ENCODE measurements around the gene IFT172. TPM values are rescaled to one million over a fixed set of nuclear protein-coding genes. Genes with fewer than 3 reads are reported as not detected.
A peak's percentile ranks its signal among the peaks of the same experiment; 100 is the strongest.

IFT172 gene
- polyA plus RNA-seq, 2 of the 4 experiments (the other 2 are of a cell fraction): 14.0 to 21.6 TPM

DNA sequence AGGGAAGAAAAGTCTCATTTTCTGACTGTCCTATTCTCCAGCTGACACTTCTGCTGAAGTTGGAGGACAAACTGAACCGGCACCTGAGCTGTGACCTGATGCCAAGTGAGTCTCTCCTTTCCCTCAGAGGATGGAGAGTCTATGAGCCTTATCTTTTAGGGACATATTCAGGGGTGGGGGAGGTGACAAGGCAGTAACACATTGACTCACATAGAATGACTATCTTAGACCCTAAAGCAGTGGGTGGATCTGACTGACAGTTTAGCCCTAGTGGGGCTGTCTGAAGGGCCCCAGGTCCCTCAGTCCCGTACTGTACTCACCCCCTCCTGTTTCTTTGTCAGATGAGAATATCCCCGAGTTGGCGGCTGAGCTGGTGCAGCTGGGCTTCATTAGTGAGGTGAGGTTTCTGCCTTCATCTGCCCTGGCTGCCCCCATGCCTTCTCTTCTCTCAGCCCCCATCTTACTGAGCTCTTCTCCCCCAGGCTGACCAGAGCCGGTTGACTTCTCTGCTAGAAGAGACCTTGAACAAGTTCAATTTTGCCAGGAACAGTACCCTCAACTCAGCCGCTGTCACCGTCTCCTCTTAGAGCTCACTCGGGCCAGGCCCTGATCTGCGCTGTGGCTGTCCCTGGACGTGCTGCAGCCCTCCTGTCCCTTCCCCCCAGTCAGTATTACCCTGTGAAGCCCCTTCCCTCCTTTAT is 48.2 kb downstream of the IFT172 start:
- WGBS (ENCODE audit: missing lambda C conversion rate): 89% methylated on average over 10 of the region's 10 CpGs
- Histone ChIP-seq H3K4me1 (no peaks in the 10 kb centered on the region), H3K27ac (no peak overlapping the region), H3K9me3 (no peaks in the 10 kb centered on the region), H3K4me3 (no peak overlapping the region), H3K4me2 (no peak overlapping the region)
- ATAC-seq (peak; percentile 8 to 10; a peak in 2 of 6 replicates), DNase-seq (ENCODE audit: low read depth in 1 of 2, low spot score in 1 of 2) (no peak), FAIRE-seq (no peak)
- POLR2A ChIA-PET: no interaction called here
- CTCF ChIA-PET: interaction anchor here (0.9 to 1.1 kb wide), 3 partner anchors 9 to 32 kb away, joined by 3 read pairs; partner anchors contain the start of gene PPM1G
- no peak for TF ChIP-seq ATOH8 (CRISPR knock-in tag; IDR thresholded peaks at IDR 0.05; ENCODE audit: low read depth)
- no peak for TF ChIP-seq HOXB5 (CRISPR knock-in tag; IDR thresholded peaks at IDR 0.05)
- TF ChIP-seq SREBF2 (IDR thresholded peaks at IDR 0.05): no peak
- TF ChIP-seq, protein P1, sequence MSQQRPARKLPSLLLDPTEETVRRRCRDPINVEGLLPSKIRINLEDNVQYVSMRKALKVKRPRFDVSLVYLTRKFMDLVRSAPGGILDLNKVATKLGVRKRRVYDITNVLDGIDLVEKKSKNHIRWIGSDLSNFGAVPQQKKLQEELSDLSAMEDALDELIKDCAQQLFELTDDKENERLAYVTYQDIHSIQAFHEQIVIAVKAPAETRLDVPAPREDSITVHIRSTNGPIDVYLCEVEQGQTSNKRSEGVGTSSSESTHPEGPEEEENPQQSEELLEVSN (IDR thresholded peaks at IDR 0.05; ENCODE audit: borderline replicate concordance, low read depth): no peak
- TF ChIP-seq MAZ (IDR thresholded peaks at IDR 0.05; ENCODE audit: borderline replicate concordance, low read depth, low read length): no peak
- no peak for TF ChIP-seq NFE2L2 (conservative IDR thresholded peaks at IDR 0.05; ENCODE audit: low read length)
- TF ChIP-seq CBX8 (IDR thresholded peaks at IDR 0.05): no peak
- TF ChIP-seq, protein P2, sequence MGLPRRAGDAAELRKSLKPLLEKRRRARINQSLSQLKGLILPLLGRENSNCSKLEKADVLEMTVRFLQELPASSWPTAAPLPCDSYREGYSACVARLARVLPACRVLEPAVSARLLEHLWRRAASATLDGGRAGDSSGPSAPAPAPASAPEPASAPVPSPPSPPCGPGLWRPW (IDR thresholded peaks at IDR 0.05): no peak
- TF ChIP-seq CHD2 (IDR thresholded peaks at IDR 0.05; ENCODE audit: low read length, partially characterized antibody): no peak
- no peak for TF ChIP-seq GATA3 (IDR thresholded peaks at IDR 0.05; ENCODE audit: borderline replicate concordance)
- no peak for TF ChIP-seq KDM5A (IDR thresholded peaks at IDR 0.05)
- TF ChIP-seq MAX (IDR thresholded peaks at IDR 0.05): no peak
- TF ChIP-seq HOXA7 (CRISPR knock-in tag; IDR thresholded peaks at IDR 0.05): no peak
- TF ChIP-seq, protein P3, sequence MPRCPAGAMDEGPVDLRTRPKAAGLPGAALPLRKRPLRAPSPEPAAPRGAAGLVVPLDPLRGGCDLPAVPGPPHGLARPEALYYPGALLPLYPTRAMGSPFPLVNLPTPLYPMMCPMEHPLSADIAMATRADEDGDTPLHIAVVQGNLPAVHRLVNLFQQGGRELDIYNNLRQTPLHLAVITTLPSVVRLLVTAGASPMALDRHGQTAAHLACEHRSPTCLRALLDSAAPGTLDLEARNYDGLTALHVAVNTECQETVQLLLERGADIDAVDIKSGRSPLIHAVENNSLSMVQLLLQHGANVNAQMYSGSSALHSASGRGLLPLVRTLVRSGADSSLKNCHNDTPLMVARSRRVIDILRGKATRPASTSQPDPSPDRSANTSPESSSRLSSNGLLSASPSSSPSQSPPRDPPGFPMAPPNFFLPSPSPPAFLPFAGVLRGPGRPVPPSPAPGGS (IDR thresholded peaks at IDR 0.05): no peak
- TF ChIP-seq HOXB13 (CRISPR knock-in tag; IDR thresholded peaks at IDR 0.05; ENCODE audit: low read depth): no peak
- TF ChIP-seq POLR2AphosphoS2 (conservative IDR thresholded peaks at IDR 0.05; ENCODE audit: low read length): no peak
- TF ChIP-seq ZNF302 (CRISPR knock-in tag; IDR thresholded peaks at IDR 0.05): no peak

- CTCF ChIA-PET: interaction anchor here (1.2 kb wide), 1 partner anchor 248 kb away, joined by 3 read pairs; no protein-coding TSS in a partner anchor
- Histone ChIP-seq H3K4me3 (no peak overlapping the region), H3K4me2 (no peak overlapping the region), H3K27ac (no peak overlapping the region), H3K9me3 (no peaks in the 10 kb centered on the region), H3K4me1 (peaks cover 10% of the 10 kb centered on the region)
- DNase-seq (ENCODE audit: low read depth in 1 of 2, low spot score in 1 of 2) (no peak), ATAC-seq (no peak), FAIRE-seq (no peak)
- 90% methylated on average over 6 of the region's 6 CpGs for WGBS (ENCODE audit: missing lambda C conversion rate)
- POLR2A ChIA-PET: interaction anchor here (0.6 kb wide), 1 partner anchor 569 kb away, joined by 6 read pairs; no protein-coding TSS in a partner anchor
- no peak for TF ChIP-seq NFE2L2 (conservative IDR thresholded peaks at IDR 0.05; ENCODE audit: low read length)
- no peak for TF ChIP-seq HMGXB4 (CRISPR knock-in tag; IDR thresholded peaks at IDR 0.05; ENCODE audit: borderline replicate concordance)
- no peak for TF ChIP-seq TFCP2L1 (CRISPR knock-in tag; IDR thresholded peaks at IDR 0.05)
- no peak for TF ChIP-seq RCOR1 (IDR thresholded peaks at IDR 0.05; ENCODE audit: low read depth, low read length)
- TF ChIP-seq PHF8 (IDR thresholded peaks at IDR 0.05; ENCODE audit: borderline replicate concordance, low read depth): no peak
- no peak for TF ChIP-seq NR3C1 (IDR thresholded peaks at IDR 0.05)
- TF ChIP-seq EHF (CRISPR knock-in tag; IDR thresholded peaks at IDR 0.05): no peak
- no peak for TF ChIP-seq MAFK (IDR thresholded peaks at IDR 0.05; ENCODE audit: partially characterized antibody)
- no peak for TF ChIP-seq RNF2 (IDR thresholded peaks at IDR 0.05; ENCODE audit: borderline replicate concordance, low read depth)
- TF ChIP-seq, protein P4, sequence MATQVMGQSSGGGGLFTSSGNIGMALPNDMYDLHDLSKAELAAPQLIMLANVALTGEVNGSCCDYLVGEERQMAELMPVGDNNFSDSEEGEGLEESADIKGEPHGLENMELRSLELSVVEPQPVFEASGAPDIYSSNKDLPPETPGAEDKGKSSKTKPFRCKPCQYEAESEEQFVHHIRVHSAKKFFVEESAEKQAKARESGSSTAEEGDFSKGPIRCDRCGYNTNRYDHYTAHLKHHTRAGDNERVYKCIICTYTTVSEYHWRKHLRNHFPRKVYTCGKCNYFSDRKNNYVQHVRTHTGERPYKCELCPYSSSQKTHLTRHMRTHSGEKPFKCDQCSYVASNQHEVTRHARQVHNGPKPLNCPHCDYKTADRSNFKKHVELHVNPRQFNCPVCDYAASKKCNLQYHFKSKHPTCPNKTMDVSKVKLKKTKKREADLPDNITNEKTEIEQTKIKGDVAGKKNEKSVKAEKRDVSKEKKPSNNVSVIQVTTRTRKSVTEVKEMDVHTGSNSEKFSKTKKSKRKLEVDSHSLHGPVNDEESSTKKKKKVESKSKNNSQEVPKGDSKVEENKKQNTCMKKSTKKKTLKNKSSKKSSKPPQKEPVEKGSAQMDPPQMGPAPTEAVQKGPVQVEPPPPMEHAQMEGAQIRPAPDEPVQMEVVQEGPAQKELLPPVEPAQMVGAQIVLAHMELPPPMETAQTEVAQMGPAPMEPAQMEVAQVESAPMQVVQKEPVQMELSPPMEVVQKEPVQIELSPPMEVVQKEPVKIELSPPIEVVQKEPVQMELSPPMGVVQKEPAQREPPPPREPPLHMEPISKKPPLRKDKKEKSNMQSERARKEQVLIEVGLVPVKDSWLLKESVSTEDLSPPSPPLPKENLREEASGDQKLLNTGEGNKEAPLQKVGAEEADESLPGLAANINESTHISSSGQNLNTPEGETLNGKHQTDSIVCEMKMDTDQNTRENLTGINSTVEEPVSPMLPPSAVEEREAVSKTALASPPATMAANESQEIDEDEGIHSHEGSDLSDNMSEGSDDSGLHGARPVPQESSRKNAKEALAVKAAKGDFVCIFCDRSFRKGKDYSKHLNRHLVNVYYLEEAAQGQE (IDR thresholded peaks at IDR 0.05): no peak
- TF ChIP-seq EP300 (IDR thresholded peaks at IDR 0.05): no peak
- no peak for TF ChIP-seq FOSL2 (IDR thresholded peaks at IDR 0.05)
- TF ChIP-seq FOSL2 (CRISPR knock-in tag; IDR thresholded peaks at IDR 0.05): no peak
- no peak for TF ChIP-seq SMC3 (IDR thresholded peaks at IDR 0.05)
- TF ChIP-seq BHLHE40 (IDR thresholded peaks at IDR 0.05; ENCODE audit: low read depth, low read length): no peak
Measured at GRCh38 chr2:27435628-27436027, 53.9 kb downstream of the IFT172 start.
